SHP77 treated with DMSO at 0.1 percent for 48 hours (cell line): ENCODE data around the gene PKIB.
A peak's percentile ranks its signal among the peaks of the same experiment; 100 is the strongest.
"Not testable (repeated sequence)": the region's sequence is repeated elsewhere in the genome, so short reads cannot be mapped to it uniquely, and the experiment has no call there.

ENCODE experiments used
- DNase-seq: peaks from one replicate; lab custom pipeline; 2025; lab: John Stamatoyannopoulos, UW

Gene PKIB

DNA sequence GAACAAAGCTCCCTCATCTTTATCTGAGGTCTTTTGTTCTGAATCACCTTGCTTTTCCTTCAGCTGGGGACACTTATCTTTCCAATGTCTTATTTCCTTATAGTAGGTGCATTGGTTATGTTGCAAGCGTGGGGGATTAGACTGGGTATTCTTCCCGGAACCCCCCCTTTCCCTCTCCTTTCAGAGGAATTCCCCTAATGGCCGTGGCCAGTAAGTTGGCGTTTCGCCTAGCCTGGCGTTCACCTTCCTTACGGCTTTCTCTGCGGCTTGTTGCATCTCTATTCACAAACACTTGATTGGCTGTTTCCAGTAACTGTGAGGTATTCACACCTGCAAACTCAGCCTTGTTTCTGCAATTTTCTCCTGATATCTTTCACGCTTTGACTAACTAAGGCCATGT is 136.5 kb downstream of the PKIB start:
- no peak for DNase-seq

DNA sequence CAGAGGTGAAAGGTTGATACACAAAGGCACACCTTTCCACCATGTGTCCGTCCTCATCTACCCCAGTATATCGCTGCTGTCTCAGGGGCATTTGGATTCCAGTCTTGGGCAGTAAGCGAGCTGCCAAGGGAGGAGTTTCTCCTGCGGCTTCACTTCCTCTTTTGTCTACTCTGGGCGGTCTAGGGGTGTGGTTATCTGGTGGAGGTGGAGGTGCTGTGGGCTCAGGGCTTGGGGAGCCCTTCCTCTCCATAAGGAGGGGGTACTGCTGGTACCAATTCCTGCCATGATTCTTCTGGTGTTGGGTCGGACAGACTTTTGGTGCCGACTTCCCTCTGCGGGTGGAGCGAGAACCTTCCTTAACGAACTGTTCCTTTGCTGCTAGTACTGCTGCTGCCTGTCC is 137.4 kb downstream of the PKIB start:
- no peak for DNase-seq

DNA sequence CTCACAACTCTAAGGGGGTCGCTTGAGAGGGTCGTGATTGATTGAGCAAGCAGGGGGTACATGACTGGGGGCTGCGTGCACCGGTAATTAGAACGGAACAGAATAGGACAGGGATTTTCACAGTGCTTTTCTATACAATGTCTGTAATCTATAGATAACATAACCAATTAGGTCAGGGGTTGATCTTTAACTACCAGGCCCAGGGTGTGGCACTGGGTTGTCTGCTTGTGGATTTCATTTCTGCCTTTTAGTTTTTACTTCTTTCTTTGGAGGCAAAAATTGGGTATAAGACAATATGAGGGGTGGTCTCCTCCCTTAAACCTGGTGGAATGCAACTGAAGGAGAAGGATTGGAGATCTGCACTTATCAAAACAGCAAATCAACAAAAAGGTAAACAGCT is 138.7 kb downstream of the PKIB start:
- DNase-seq: not testable (repeated sequence)

DNA sequence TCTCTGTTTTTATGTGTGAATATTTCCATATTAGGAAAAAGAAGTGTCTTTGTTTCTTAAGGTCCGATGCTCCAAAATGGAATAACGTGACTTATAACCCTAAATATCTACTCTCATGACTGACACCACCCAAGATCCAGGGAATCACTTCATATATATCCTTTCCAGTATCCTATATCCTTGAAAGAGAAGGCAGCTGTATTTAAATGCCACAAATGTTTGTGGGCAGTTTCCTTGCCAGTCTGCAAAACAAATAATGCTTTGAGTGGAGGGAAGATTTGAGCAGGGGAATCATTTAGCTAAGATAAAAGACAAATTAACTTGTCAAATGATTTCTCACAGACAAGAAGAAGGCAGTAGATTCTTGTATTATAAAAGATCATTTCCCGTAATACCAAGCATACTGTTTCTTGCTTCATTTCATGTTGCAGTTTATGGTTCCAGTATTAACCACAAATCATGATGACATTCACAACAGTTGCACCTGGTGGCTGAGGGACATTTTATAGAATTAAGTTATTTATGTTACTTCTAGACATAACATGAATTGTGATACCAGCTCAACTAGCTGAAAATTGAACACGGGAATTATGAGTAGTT is 139.3 kb downstream of the PKIB start:
- peak; percentile 88 for DNase-seq

DNA sequence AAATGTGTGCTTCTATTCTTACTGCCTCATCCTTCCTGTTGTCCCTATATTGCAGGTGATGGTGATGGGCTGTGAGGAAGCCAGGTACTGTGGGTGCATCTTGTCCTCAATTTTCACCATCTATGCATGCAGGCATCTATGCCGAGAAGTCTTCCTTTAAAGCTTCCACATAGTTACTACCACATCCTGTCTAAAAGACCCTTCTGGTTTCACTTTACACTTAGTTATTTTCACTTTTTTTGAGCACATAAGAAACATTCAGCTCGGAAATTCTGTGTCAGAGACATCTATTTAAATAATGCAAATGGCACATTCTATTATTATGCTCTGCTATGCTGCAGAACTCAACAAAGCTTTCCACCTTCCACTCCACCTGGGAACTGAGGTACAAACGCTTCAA is 141.1 kb downstream of the PKIB start:
- DNase-seq: no peak

DNA sequence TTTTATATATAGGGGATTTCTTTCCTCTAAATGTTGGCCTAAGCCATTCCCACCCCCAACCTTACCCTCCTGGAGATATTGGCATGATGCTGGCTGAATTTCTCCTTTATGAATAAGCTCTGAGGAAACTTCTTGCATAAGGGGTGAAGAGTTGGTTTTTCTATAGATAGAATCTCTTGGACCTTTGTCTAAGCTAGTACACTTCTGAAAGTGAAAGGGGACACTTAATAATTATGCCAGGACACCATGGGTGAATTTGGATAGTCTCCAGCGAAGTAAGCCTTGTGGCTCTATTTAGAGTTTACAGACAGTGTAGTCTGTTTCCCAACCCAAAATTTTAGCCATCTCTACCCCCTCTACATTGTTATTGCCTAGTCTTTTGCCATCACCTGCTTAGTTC is 142.3 kb downstream of the PKIB start:
- no peak for DNase-seq

DNA sequence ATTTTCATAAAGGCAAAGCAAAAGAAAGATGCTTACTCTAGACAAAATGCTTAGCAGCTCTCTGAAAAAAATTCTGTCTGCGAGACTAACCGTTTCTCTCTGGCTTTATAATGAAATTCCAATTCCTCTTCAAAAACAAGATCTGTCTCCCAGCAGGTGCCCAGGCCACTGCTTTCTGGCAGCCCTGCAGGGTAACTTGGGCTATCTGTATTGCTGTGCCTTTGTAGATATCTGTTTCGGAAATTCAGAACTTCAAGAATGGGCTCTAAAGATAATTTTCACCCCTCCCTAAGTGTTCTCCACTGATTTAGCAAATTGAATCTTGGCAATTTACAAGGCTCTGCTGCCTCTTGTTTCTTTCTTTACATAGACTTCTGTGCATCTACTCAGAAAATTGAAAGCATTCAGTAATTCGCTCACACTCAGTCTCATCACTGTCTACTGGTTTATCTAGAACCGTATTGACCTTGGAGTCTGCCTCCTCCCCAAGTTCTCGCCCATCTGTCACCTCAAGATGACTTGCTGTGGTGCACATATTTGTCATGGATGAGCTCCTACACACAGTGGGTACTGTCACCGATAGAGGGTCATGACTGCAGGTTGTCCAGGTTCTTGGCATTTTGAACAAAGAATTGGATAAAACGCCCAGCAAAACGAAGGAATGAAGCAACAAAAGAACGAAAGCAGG is 142.9 kb downstream of the PKIB start:
- DNase-seq: no peak

DNA sequence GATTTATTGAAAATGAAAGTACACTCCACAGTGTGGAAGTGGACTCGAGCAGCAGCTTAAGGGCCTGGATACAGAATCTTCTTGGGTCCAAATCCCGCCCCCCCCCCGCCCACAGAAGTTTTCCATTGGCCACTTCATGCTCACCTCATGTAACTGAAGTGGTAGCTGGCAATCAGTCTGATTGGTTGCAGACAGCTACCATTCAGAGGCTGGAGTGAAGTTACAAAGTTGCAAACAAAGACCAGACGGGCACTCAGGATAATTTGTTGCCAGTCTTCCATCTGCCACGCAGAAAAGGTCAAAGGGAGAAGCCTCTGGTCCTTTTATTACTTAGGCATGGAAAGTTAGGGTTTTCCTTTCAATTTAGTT is 143.5 kb downstream of the PKIB start:
- DNase-seq: peak; percentile 66

DNA sequence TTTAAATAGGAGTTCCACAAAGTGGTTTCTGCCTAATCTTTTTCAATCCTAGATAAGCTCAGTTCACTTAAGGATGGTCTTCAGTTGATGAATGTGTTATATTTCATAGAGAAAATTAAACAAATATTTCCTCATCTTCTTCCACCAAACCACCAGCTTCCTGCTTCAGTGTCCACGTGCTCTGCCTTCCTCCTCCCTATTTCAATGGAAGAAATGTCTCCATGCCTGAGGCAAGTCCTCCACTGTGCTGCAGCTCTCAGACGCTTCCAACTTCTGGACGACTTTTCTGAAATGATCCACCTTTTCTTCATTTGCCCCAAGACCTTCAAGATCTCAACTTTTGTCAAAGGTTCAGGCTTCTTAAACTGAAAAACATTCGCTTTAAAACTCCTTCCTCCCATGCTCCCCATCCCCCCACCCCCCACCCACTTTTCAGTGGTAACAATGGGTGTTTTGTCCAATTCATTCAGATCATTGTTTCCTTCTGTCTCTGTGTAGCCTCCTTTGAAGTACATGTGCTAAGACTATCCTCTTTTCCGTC is 144.1 kb downstream of the PKIB start:
- peak; percentile 49 for DNase-seq

DNA sequence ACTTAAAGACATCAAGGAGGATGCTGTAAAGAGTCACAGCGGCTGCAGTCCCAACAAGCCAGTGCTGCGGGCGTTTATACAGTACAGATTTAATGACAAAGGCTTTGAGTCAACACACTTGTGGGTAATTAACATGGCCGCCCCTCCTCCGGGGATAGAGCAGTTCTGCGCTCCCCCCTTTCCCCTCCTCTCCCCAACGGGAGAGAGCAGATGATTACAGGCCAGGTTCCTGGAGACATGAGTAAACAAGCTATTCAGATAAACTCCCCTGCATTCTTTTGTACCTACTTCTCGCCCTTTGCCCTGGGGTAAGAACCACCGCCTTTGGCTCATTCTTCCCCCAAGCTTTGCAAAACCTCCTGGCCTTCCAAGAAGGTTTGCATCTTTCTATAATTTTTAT is 145.7 kb downstream of the PKIB start:
- DNase-seq: no peak

DNA sequence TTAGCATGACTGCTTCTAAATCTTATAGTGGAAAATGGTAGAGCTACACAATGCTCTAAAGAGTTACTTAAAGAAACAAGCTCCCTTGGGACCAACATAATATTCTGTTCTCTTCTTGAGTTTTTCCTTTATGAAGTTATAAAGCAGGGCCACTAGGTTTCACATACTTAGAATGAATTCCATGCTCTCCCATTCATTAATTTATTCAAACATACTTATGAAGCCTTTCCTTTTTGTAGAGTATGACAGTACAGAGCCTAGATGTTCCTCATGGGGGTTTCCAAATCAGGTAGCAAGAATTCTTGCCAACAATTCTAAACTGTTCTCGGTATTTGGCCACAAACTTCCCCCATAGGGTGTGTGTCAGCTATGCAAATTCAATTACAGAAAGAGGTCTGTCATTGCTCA is 148.7 kb downstream of the PKIB start:
- DNase-seq: no peak

DNA sequence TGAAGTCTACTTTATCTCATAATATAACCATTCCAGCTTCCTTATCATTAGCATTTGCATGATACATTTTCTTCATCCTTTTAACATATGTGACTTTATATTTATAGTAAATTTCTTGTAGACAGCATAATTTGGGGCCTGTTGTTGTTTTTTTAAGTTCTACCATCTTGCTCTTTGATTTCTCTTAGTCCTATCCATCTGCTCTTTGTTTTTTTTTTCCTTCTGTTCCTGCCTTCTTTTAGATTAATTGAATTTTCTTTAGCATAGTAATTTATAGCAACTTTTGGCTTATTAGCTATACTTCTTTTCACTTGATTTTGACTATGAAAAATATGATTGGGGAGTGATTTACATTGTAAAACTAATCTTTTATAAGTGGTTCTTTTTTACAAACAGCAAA is 150.1 kb downstream of the PKIB start:
- no peak for DNase-seq

DNA sequence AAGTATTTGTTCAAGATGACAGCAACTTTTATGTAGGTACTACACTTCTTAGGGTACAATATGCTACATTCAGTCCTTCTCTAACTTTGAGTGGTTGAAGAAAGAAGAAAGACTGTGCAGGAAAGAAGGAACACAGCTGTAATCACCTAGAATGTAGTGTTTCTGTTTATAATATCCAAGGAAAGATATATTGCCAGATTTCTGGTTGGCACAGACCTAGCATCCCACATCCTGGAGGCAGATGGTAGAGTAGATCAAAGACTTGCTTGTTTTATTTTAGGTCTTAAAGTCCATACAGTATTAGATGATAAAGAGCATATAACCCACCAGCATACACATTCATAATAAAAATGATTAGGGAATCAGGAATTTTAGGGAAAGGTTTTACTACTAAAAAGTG is 156.1 kb downstream of the PKIB start:
- no peak for DNase-seq

DNA sequence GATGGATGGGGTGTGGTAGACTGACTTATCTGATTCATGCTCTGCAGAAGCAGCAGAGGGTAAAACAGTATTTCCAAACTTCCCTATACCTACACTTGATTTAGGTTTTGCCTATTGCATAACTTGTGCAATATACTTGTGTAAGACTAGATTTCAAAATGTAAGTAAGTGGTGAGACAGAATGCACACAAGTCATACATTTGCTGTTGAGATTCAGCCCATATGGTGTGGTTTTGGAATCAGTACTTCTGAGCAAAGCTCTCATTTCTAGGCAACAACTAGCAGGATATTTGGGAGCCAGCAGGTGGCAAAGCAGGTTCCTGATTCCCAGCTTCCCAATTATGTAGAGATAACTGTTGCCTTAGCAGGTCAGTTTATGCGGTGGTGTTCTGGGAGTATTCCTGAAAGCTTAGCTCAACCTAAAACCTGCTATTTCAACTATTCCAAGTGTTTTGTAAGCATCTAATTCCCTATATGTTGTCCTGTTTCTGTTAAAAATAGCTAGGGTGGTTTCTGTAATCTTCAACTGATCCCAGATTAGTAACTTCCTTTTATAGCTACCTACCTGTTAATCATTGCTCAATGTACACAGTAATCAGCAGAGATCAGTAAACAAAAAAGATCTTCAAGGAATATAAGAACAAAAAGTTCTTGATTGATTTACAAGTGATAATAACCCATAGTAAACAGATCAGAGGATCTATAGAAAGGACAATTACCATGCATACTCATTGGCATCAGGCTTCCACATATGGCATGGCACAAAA is 160.8 kb downstream of the PKIB start:
- DNase-seq: no peak

DNA sequence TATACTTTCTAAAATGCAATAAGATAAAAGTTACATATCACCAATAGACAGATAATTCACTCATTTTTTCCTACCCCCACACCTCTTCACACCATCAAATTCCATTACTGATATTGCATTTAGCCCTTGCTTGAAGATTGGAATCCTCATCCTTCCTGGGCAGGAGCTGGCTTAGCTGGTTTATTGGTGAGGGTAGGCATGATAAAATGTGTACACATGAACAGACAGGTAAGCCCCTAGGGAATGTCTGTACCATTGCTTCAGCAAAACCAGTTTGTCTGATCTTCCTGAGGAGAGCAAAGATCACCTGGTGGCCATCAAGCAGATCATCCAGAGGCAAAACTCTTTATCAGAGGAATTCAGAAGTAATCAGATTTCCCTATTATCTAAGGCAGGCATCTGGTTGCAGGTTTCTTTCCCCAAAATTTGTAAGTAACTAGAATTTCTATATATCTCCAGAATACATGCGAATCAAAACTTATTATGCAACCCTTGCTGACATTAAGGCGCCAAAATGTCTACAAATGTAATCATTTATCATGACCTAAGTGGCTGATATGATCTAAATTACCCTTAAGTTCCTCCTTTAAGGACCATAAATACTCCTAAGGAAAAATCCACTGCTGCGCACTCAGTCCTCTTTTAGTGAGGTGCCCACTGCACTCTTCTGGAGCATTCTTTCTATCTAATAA is 162.7 kb downstream of the PKIB start:
- no peak for DNase-seq
